Measurements from ENCODE around the gene PNPLA6. TPM values are rescaled to one million over a fixed set of nuclear protein-coding genes. Genes with fewer than 3 reads are reported as not detected.
A peak's percentile ranks its signal among the peaks of the same experiment; 100 is the strongest.

PNPLA6 gene
- total and polyA plus RNA-seq, 9 of the 15 experiments (the other 6 are each of a cell fraction or from before 2014, with no cell fraction given), result 0.07 to 30.2 (median 8.3) TPM

DNA sequence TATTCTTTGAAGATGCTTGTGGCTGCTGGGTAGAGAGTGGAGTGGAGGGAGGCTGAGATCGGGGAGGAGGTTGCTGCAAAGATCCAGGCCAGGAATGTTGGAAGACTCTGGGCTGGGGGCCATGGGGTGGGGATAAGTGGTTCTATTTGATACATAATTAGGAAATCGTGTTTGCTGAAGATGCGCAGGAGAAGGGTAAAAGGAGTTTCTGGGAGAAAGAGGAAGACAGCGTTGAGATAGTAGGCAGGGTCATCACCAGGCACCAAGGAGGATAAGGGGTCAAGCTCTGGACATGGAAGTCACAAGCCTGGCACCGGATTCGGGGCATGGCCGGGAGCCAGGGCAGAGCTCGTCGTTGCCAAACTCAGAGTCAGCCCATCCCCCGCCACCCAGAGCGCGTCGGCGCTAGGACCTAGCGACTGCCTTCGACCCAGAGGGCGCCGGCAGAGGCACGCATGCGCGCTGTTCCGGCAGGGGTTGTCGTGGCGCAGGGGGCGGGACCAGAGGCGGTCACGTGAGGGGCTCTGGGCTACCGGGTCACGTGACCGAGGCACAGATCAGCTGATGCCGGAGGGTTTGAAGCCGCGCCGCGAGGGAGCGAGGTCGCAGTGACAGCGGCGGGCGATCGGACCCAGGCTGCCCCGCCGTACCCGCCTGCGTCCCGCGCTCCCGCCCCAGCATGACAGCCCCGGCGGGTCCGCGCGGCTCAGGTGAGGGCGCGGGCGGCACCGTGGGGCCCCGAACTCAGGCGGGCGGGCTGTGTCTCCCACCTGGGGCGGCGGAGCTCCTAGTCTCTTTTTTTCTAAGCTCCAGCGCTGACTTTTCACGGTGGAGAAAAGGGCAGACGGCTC is 13.2 kb upstream of the PNPLA6 start, which contains the start of gene MCOLN1 (continued):
- TF ChIP-seq DIDO1 (tag; IDR thresholded peaks at IDR 0.05; ENCODE audit: low read depth) (peak; percentile 26; the same call in 1 of the 2 replicates), ESRRA (IDR thresholded peaks at IDR 0.05; ENCODE audit: borderline replicate concordance, low read depth) (peak; percentile 74), POLR2B (IDR thresholded peaks at IDR 0.05; ENCODE audit: low read depth, partially characterized antibody) (no peak), COPS2 (conservative IDR thresholded peaks at IDR 0.05) (no peak), HMGN3 (IDR thresholded peaks at IDR 0.05; ENCODE audit: borderline replicate concordance, extremely low read depth, insufficient read length, low read depth, low read length) (peak; percentile 94), TCF3 (CRISPR knock-in tag; IDR thresholded peaks at IDR 0.05) (peak; percentile 27; the same call in 1 of the 2 replicates), RERE (CRISPR knock-in tag; IDR thresholded peaks at IDR 0.05; ENCODE audit: borderline replicate concordance) (no peak), MED1 (CRISPR knock-in tag; IDR thresholded peaks at IDR 0.05; ENCODE audit: borderline replicate concordance) (no peak), ZBTB34 (CRISPR knock-in tag; IDR thresholded peaks at IDR 0.05) (no peak), ZNF644 (tag; IDR thresholded peaks at IDR 0.05; ENCODE audit: low read depth) (no peak), CBFB (CRISPR knock-in tag; IDR thresholded peaks at IDR 0.05) (peak; percentile 73; the same call in 1 of the 2 replicates), ZNF830 (CRISPR knock-in tag; IDR thresholded peaks at IDR 0.05) (no peak), ARNT (IDR thresholded peaks at IDR 0.05) (no peak), PHF8 (IDR thresholded peaks at IDR 0.05; ENCODE audit: borderline replicate concordance, low read length) (peak; percentile 70; the same call in 1 of the 2 replicates)
- TF ChIP-seq, protein P1, sequence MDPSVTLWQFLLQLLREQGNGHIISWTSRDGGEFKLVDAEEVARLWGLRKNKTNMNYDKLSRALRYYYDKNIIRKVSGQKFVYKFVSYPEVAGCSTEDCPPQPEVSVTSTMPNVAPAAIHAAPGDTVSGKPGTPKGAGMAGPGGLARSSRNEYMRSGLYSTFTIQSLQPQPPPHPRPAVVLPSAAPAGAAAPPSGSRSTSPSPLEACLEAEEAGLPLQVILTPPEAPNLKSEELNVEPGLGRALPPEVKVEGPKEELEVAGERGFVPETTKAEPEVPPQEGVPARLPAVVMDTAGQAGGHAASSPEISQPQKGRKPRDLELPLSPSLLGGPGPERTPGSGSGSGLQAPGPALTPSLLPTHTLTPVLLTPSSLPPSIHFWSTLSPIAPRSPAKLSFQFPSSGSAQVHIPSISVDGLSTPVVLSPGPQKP (CRISPR knock-in tag; IDR thresholded peaks at IDR 0.05), result no peak
- TF ChIP-seq, protein P2, sequence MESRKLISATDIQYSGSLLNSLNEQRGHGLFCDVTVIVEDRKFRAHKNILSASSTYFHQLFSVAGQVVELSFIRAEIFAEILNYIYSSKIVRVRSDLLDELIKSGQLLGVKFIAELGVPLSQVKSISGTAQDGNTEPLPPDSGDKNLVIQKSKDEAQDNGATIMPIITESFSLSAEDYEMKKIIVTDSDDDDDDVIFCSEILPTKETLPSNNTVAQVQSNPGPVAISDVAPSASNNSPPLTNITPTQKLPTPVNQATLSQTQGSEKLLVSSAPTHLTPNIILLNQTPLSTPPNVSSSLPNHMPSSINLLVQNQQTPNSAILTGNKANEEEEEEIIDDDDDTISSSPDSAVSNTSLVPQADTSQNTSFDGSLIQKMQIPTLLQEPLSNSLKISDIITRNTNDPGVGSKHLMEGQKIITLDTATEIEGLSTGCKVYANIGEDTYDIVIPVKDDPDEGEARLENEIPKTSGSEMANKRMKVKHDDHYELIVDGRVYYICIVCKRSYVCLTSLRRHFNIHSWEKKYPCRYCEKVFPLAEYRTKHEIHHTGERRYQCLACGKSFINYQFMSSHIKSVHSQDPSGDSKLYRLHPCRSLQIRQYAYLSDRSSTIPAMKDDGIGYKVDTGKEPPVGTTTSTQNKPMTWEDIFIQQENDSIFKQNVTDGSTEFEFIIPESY (CRISPR knock-in tag; IDR thresholded peaks at IDR 0.05), result peak; percentile 54
